IMR-90 (cell line): ENCODE data around the gene UNC13B. TPM values are rescaled to one million over a fixed set of nuclear protein-coding genes. Genes with fewer than 3 reads are reported as not detected.

Source experiments
- ATAC-seq: fragments of 200-7000 bp; cut with Tn5 transposase; 2 replicates; pipeline ENCODE4 v1.9.1; 2020; ENCODE audit warnings: low read depth, mild to moderate bottlenecking, moderate library complexity
- BruUV-seq: library from RNA; stranded (reverse); fragments of 400-500 nt; replicated peaks from 2 replicates; lab custom pipeline; 2021; lab: Mats Ljungman, UMichigan
- CTCF ChIA-PET: fragments of 300-600 bp; formaldehyde crosslinking; extraction: SDS; loops from one replicate; lab custom pipeline; 2021; ENCODE audit warnings: antibody characterized with exemption; lab: Yijun Ruan, JAX
- POLR2A ChIA-PET: fragments of 300-600 bp; sonication (Branson Sonifier 250); formaldehyde crosslinking; loops from one replicate; lab custom pipeline; 2022; ENCODE audit warnings: antibody characterized with exemption; ENCODE audit not compliant: unreplicated experiment; lab: Charles Lee
- DNase-seq: peaks from one replicate; pipeline ENCODE4 v3.0.0; 2013
- H2AFZ ChIP-seq: replicated peaks from 2 replicates; pipeline ENCODE3; 2013; ENCODE audit warnings: low read length, mild to moderate bottlenecking; ENCODE audit not compliant: poor library complexity
- H2AK5ac ChIP-seq: 2 replicates; pipeline ENCODE4 v1.6.1; 2013; ENCODE audit warnings: low read depth, low read length, inconsistent platforms
- H2AK9ac ChIP-seq: replicated peaks from 2 replicates; pipeline ENCODE3; 2013; ENCODE audit warnings: mild to moderate bottlenecking, low read depth, low read length, moderate library complexity; ENCODE audit not compliant: poor library complexity
- H2BK120ac ChIP-seq: 2 replicates; pipeline ENCODE4 v1.6.1; 2013; ENCODE audit warnings: low read depth, low read length, inconsistent platforms
- H2BK15ac ChIP-seq: 3 replicates; pipeline ENCODE4 v1.6.1; 2013; ENCODE audit warnings: low read depth, low read length, inconsistent platforms
- H2BK20ac ChIP-seq: 2 replicates; pipeline ENCODE4 v1.6.1; 2013; ENCODE audit warnings: low read depth, mild to moderate bottlenecking, inconsistent platforms, low read length, moderate library complexity
- H2BK5ac ChIP-seq: 2 replicates; pipeline ENCODE4 v1.6.1; 2013; ENCODE audit warnings: mild to moderate bottlenecking, low read depth, low read length, inconsistent platforms; ENCODE audit not compliant: poor library complexity, severe bottlenecking
- H3K14ac ChIP-seq: replicated peaks from 2 replicates; pipeline ENCODE4 v1.6.1; 2013; ENCODE audit warnings: low read depth, low read length, inconsistent platforms
- H3K18ac ChIP-seq: 2 replicates; pipeline ENCODE4 v1.6.1; 2013; ENCODE audit warnings: low read depth, low read length, control low read depth
- H3K23ac ChIP-seq: 2 replicates; pipeline ENCODE4 v1.6.1; 2013; ENCODE audit warnings: low read depth, low read length, inconsistent platforms
- H3K27ac ChIP-seq: 2 replicates; pipeline ENCODE4 v1.5.1; 2013; ENCODE audit warnings: mild to moderate bottlenecking, control low read depth, low read length; ENCODE audit not compliant: insufficient read depth
- H3K27me3 ChIP-seq: 2 replicates; pipeline ENCODE4 v1.6.1; 2013; ENCODE audit warnings: low read length; ENCODE audit not compliant: control insufficient read depth, insufficient read depth
- H3K36me3 ChIP-seq: 2 replicates; pipeline ENCODE4 v1.6.1; 2013; ENCODE audit warnings: low read length, mixed read lengths; ENCODE audit not compliant: control insufficient read depth, insufficient read depth
- H3K4ac ChIP-seq: 2 replicates; pipeline ENCODE4 v1.6.1; 2013; ENCODE audit warnings: low read depth, low read length, inconsistent platforms
- H3K4me1 ChIP-seq: 2 replicates; pipeline ENCODE4 v1.6.1; 2013; ENCODE audit warnings: low read length, mixed read lengths; ENCODE audit not compliant: control insufficient read depth, insufficient read depth
- H3K4me2 ChIP-seq: 2 replicates; pipeline ENCODE4 v1.6.1; 2013; ENCODE audit warnings: low read depth, mild to moderate bottlenecking, control low read depth, low read length, moderate library complexity
- H3K4me3 ChIP-seq: 2 replicates; pipeline ENCODE4 v1.5.1; 2013; ENCODE audit warnings: low read depth, mild to moderate bottlenecking, control low read depth, low read length, moderate library complexity; ENCODE audit not compliant: insufficient read depth
- H3K56ac ChIP-seq: 2 replicates; pipeline ENCODE4 v1.6.1; 2013; ENCODE audit warnings: low read length, inconsistent platforms; ENCODE audit not compliant: insufficient read depth; ENCODE audit errors: extremely low read depth
- H3K79me1 ChIP-seq, 2 experiments: 2 replicates each; pipeline ENCODE4 v1.6.1; 2013; ENCODE audit warnings: low read length in 2 of 2, inconsistent platforms in 1 of 2, low read depth in 1 of 2
- H3K9ac ChIP-seq: 2 replicates; pipeline ENCODE4 v1.6.1; 2013; ENCODE audit warnings: low read depth, low read length, control low read depth
- H3K9me1 ChIP-seq: 2 replicates; pipeline ENCODE4 v1.6.1; 2013; ENCODE audit warnings: low read length, inconsistent platforms; ENCODE audit not compliant: insufficient read depth
- H3K9me3 ChIP-seq: 2 replicates; pipeline ENCODE4 v1.6.1; 2013; ENCODE audit warnings: low read length; ENCODE audit not compliant: control insufficient read depth, insufficient read depth
- H4K20me1 ChIP-seq: 2 replicates; pipeline ENCODE4 v1.6.1; 2013; ENCODE audit warnings: low read length, inconsistent platforms; ENCODE audit not compliant: insufficient read depth
- H4K5ac ChIP-seq: 2 replicates; pipeline ENCODE4 v1.6.1; 2013; ENCODE audit warnings: mild to moderate bottlenecking, low read depth, low read length, control low read depth
- H4K8ac ChIP-seq, 2 experiments: 2 replicates each; pipeline ENCODE4 v1.6.1; 2013; ENCODE audit warnings: low read depth in 2 of 2, low read length in 2 of 2, control low read depth in 1 of 2, inconsistent platforms in 1 of 2
- H4K91ac ChIP-seq: 2 replicates; pipeline ENCODE4 v1.6.1; 2013; ENCODE audit warnings: low read depth, low read length, inconsistent platforms; ENCODE audit not compliant: insufficient read depth
- BHLHE40 ChIP-seq: fragments of 150-350 bp; IDR thresholded peaks from 2 replicates; pipeline ENCODE4 v1.6.1; 2016; ENCODE audit warnings: mild to moderate bottlenecking, low read depth, low read length
- CEBPB ChIP-seq: IDR thresholded peaks from 2 replicates; pipeline ENCODE4 v1.6.1; 2012; ENCODE audit warnings: low read depth, low read length, improper control_type of control experiment
- CHD1 ChIP-seq: IDR thresholded peaks from 2 replicates; pipeline ENCODE4 v1.6.1; 2012; ENCODE audit warnings: low read depth, low read length, improper control_type of control experiment
- CTCF ChIP-seq: conservative IDR thresholded peaks from 2 replicates; pipeline ENCODE4 v1.5.1; 2012; ENCODE audit warnings: mild to moderate bottlenecking, low read depth, low read length, improper control_type of control experiment
- ELK1 ChIP-seq: fragments of 150-350 bp; IDR thresholded peaks from 2 replicates; pipeline ENCODE4 v1.6.1; 2016; ENCODE audit warnings: low read depth, mild to moderate bottlenecking, low read length, moderate library complexity, borderline replicate concordance
- FOS ChIP-seq: fragments of 150-350 bp; IDR thresholded peaks from 2 replicates; pipeline ENCODE4 v1.6.1; 2016; ENCODE audit warnings: low read depth, low read length
- MAFK ChIP-seq: IDR thresholded peaks from 2 replicates; pipeline ENCODE4 v1.6.1; 2012; ENCODE audit warnings: low read depth, low read length, improper control_type of control experiment
- MAZ ChIP-seq: IDR thresholded peaks from 2 replicates; pipeline ENCODE4 v1.6.1; 2012; ENCODE audit warnings: low read depth, mild to moderate bottlenecking, low read length, improper control_type of control experiment, moderate library complexity, borderline replicate concordance
- MXI1 ChIP-seq: IDR thresholded peaks from 2 replicates; pipeline ENCODE4 v1.6.1; 2012; ENCODE audit warnings: low read depth, mild to moderate bottlenecking, low read length, moderate library complexity, borderline replicate concordance
- NFE2L2 ChIP-seq: fragments of 150-350 bp; IDR thresholded peaks from 2 replicates; pipeline ENCODE4 v1.6.1; 2016; ENCODE audit warnings: low read depth, mild to moderate bottlenecking, low read length
- POLR2A ChIP-seq: IDR thresholded peaks from 2 replicates; pipeline ENCODE4 v1.6.1; 2012; ENCODE audit warnings: mild to moderate bottlenecking, low read depth, low read length
- RAD21 ChIP-seq: IDR thresholded peaks from 2 replicates; pipeline ENCODE4 v1.6.1; 2012; ENCODE audit warnings: low read length, improper control_type of control experiment
- RCOR1 ChIP-seq: IDR thresholded peaks from 2 replicates; pipeline ENCODE4 v1.6.1; 2012; ENCODE audit warnings: mild to moderate bottlenecking, low read length, improper control_type of control experiment; ENCODE audit not compliant: insufficient replicate concordance
- RFX5 ChIP-seq: IDR thresholded peaks from 2 replicates; pipeline ENCODE4 v1.8.0; 2012; ENCODE audit warnings: low read depth, mild to moderate bottlenecking, low read length, moderate library complexity
- USF2 ChIP-seq: fragments of 150-350 bp; IDR thresholded peaks from 2 replicates; pipeline ENCODE4 v1.6.1; 2017; ENCODE audit warnings: mild to moderate bottlenecking, antibody characterized with exemption, low read length, low read depth
- WGBS, 2 experiments: methylation state at CpG; one replicate each; pipeline versions ENCODE4 v1.1.5 to v1.1.7; 2013; ENCODE audit warnings: missing lambda C conversion rate in 2 of 2; ENCODE audit not compliant: insufficient read length in 1 of 2; ENCODE audit errors: extremely low coverage in 2 of 2; 5-methylcytosine and 5-hydroxymethylcytosine counted together
- dilution Hi-C: fragments of 300-500 bp; cut with HindIII; formaldehyde crosslinking; loops from one replicate; pipeline ENCODE4 v1.14.3; 2018; ENCODE audit warnings: low sequenced_read_pairs; ENCODE audit not compliant: unreplicated experiment
- in situ Hi-C: fragments of 300-500 bp; cut with MboI; formaldehyde crosslinking; loops from 3 replicates; pipeline ENCODE4 v1.14.3; 2019; ENCODE audit warnings: low sequenced_read_pairs, inconsistent platforms, mixed read lengths
- intact Hi-C: fragments of 100-400 bp; cut with micrococcal nuclease; formaldehyde crosslinking; loops from 2 replicates; pipeline ENCODE4 v1.10.0; 2022
- polyA plus RNA-seq, 3 experiments: library from polyadenylated mRNA; depleted of rRNA; stranded (reverse); fragments of >200 nt; gene quantifications; 2 replicates each; pipeline ENCODE4 v1.2.3, GENCODE V29; 2012; ENCODE audit warnings: low replicate concordance in 1 of 3
- total RNA-seq: library from RNA; depleted of rRNA; stranded (reverse); fragments of >200 nt; gene quantifications from 2 replicates; pipeline ENCODE4 v1.2.3, GENCODE V29; 2012

UNC13B gene
- total and polyA plus RNA-seq, 2 of the 4 experiments (the other 2 are of a cell fraction): 7.5 to 14.3 TPM

GRCh38 chr9:35136866-35137265, 24.9 kb upstream of the UNC13B start:
- Histone ChIP-seq H2AK5ac (no peak overlapping the region), H2AK9ac (no peak overlapping the region), H2BK5ac (no peak overlapping the region), H2BK120ac (no peak overlapping the region), H3K14ac (no peak overlapping the region), H4K5ac (no peak overlapping the region), H2AFZ (no peak overlapping the region), H3K56ac (no peak overlapping the region), H3K36me3 (no peaks in the 10 kb centered on the region), H3K27me3 (peaks cover 2% of the 10 kb centered on the region; the same call in 1 of the 2 replicates), H3K9me3 (peaks cover 9% of the 10 kb centered on the region), H3K9ac (no peak overlapping the region), H3K4me3 (no peak overlapping the region), H2BK15ac (no peak overlapping the region), H3K23ac (no peak overlapping the region), H4K91ac (no peak overlapping the region), H3K27ac (no peak overlapping the region), H3K4ac (no peak overlapping the region), H4K20me1 (no peaks in the 10 kb centered on the region), H2BK20ac (no peak overlapping the region), H3K18ac (no peak overlapping the region), H3K9me1 (no peaks in the 10 kb centered on the region), H3K79me1 (no peaks in the 10 kb centered on the region), H3K4me1 (no peaks in the 10 kb centered on the region), H4K8ac (no peak overlapping the region), H3K4me2 (no peak overlapping the region)
- ChIA-PET CTCF (interaction anchor here (0.6 kb wide), 1 partner anchor 166 kb away, joined by 5 read pairs; no protein-coding TSS in a partner anchor), POLR2A (no interaction called here)
- WGBS, 2 experiments: 80% methylated on average over 3 of the region's 8 CpGs; no CpG with 5 or more reads in 1 of the 2 experiments
- no TSS peak for BruUV-seq
- in situ Hi-C loops (no loop called here), intact Hi-C loops (no loop called here), dilution Hi-C loops (no loop called here)
- DNase-seq: no peak
- ATAC-seq: no peak
- no peak for TF ChIP-seq NFE2L2
- no peak for TF ChIP-seq ELK1
- TF ChIP-seq CHD1: no peak
- TF ChIP-seq BHLHE40: no peak
- no peak for TF ChIP-seq MAZ
- no peak for TF ChIP-seq POLR2A
- TF ChIP-seq RAD21: no peak
- TF ChIP-seq RFX5: no peak
- no peak for TF ChIP-seq RCOR1
- no peak for TF ChIP-seq FOS
- no peak for TF ChIP-seq USF2
- TF ChIP-seq CEBPB: no peak
- no peak for TF ChIP-seq CTCF
- TF ChIP-seq MAFK: no peak
- TF ChIP-seq MXI1: no peak
